H1 (cell line): Measurements from ENCODE around the gene APP.

Experiments used
- ASH2L ChIP-seq: fragments of 200-600, 300-600 bp; sonication (generic); IDR thresholded peaks from one replicate; pipeline ENCODE4 v1.7.1; 2017; ENCODE audit warnings: low read length
- BACH1 ChIP-seq: IDR thresholded peaks from 2 replicates; pipeline ENCODE4 v1.6.1; 2012; ENCODE audit warnings: low read length, improper control_type of control experiment
- CTCF ChIP-seq, 3 experiments: IDR thresholded peaks; 1 replicate in 2 of 3; 2 replicates in 1 of 3; pipeline versions ENCODE4 v1.5.1 to v1.6.1; 2011; ENCODE audit warnings: low read length in 3 of 3, mild to moderate bottlenecking in 3 of 3, inconsistent platforms in 2 of 3, low read depth in 1 of 3, moderate library complexity in 1 of 3; ENCODE audit not compliant: insufficient read depth in 1 of 3; ENCODE audit errors: control extremely low read depth in 1 of 3
- POLR2AphosphoS5 ChIP-seq: IDR thresholded peaks from 2 replicates; pipeline ENCODE4 v1.6.1; 2011; ENCODE audit warnings: low read depth, low read length

- TF ChIP-seq POLR2AphosphoS5 (no peak), BACH1 (no peak), CTCF (IDR thresholded peaks at IDR 0.05; ENCODE audit: control extremely low read depth in 1 of 3, insufficient read depth in 1 of 3, low read depth in 1 of 3, low read length in 3 of 3) (no peak), ASH2L (no peak)
Measured at GRCh38 chr21:26093122-26093521, 77.4 kb downstream of the APP start.
